ENCODE data around the gene IMMP2L.

Gene IMMP2L

DNA sequence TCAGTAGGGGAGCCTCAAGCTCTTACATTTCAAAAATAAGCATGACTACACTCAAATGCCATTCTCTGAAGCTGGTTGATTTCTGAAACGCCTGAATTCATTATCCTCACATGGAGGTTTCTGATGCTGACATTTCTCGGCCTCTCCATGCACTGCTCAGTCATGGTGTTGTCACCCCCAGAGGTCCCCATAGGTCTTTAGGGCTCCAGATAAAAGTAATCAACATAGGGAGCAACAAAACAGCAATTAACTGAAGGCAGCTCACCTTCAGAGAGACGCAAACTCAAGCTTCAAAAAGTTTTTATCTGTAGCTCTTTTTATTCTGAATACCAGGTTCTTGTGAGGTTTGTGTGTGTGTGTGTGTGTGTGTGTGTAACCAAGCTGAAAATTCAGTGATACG, 694.5 kb downstream of the IMMP2L start:
- DNase-seq (ENCODE audit: low read depth) = no peak

DNA sequence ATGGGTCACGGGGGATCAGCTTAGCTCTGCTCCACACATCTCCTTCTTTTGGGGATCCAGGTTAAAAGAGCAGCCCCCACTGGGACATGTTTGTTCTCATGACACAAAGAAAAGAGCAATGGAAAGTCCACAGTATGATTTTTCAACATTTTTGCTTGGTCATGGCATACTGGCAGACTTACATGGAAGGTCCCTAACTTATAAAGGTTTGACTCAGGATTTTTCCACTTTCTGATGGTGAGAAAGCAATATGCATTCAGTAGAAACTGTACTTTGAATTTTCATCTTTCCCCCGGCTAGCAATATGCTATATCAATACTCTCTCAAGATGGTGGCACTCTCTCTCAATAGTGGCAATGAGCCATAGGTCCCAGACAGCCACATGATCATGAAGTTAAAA, 699.0 kb downstream of the IMMP2L start:
- no peak for DNase-seq (ENCODE audit: low read depth)

DNA sequence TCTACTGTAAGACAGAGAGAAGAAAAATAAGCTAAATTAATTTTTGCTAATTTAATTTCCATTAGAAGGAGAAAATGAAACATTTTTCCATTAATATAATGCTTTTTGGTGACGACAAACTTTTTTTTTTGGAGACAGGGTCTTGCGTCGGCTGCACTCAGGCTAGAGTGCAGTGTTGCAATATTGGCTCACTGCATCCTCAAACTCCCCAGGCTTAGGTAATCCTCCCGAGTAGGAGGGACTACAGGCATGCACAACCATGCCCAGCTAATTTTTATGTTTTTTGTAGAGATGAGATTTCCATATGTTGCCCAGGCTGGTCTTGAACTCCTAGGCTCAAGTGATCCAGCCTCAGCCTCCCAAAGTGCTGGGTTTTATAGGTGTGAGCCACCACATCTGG, 701.1 kb downstream of the IMMP2L start:
- no peak for DNase-seq (ENCODE audit: low read depth)

DNA sequence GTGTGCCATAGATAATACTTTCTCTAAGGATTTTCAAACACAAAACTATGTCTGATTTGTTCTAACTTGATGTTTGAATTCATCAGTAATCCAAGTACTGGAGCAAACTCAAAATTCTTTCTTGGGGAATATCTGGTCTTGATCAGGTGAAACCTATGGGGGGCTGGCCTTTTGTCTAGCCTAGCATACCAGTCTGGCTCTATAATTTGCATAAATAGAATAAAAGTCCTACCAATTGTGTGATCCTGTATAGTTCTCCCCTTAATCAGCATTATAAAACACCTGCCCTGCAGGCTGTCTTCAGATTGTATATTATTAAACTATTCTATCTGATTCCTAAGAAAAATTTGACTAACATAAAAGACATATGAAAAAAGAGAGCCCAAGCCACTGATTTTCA, 705.2 kb downstream of the IMMP2L start:
- DNase-seq (ENCODE audit: low read depth) = no peak

DNA sequence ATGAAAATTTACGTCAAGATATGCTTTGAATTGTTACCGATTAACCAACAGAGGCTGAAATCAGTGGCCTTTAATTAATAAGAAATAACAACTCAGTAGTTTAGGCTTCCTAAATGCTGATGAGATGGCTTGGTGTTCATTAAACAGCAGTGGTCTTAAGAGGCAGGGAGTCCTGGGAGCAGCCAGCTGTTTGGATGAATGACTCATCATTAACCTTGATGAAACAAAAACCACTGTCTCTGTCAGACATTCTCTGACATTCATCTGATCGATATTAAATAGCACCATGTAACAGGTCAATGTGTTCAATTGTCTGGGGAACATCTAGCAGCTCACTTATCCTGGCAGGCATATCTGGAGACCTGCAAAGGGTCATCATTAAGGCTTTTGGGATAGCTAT, 705.6 kb downstream of the IMMP2L start:
- peak; percentile 23 for DNase-seq (ENCODE audit: low read depth)

DNA sequence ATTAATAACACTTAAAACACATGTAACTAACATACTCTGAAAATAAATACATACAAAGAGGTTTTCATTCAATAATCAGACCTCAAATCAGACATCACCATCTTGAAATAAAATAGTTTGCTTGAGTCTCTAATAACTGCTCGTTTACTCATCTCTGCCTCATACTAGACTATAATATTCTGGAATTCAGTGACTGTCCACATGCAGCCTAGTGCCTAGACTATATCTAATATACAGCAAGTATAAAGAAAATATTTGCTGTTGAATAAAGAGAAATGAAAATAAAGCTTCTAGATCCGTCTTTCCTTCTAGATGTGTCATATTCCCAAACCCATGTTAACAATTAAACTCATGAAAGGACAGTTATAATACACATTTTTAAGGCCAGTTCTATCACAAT, 707.6 kb downstream of the IMMP2L start:
- peak; percentile 65 for DNase-seq (ENCODE audit: low read depth)

DNA sequence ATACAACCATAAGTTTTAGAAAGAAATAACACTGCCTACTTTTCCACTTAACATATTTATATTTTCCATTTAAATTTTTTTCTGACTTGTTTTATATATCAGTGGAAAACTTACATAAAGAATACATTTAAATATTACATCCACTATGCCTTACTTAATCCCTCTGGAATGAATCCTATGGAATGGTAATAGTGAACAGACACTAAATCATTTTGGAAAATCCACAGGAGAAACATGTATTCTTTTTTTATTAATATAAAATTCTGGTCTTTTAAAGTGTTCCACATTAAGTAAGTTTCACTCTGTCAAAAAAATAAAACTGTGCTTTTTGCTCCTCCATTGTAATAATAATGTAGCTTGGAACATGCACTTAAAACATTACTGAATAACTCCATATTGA, 708.1 kb downstream of the IMMP2L start:
- DNase-seq (ENCODE audit: low read depth) = no peak

DNA sequence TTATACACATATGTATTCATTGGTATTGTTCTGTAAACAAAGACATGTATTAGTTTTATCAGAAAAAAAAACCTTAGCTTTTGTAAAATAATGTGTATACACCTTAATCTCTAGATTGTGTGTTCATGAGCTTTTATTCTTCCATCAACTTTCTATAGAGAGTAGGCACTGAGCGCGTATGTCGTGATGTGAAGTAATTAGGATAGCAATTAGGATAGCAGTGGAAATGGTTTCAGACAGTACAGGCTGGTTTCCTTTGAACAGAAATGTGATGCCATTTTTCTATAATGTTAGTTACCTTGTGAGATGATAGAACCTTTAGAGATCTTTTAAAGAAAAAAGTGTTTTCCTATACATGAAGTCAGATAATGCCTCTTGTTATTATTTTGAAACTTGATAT, 709.0 kb downstream of the IMMP2L start:
- DNase-seq (ENCODE audit: low read depth) = no peak

DNA sequence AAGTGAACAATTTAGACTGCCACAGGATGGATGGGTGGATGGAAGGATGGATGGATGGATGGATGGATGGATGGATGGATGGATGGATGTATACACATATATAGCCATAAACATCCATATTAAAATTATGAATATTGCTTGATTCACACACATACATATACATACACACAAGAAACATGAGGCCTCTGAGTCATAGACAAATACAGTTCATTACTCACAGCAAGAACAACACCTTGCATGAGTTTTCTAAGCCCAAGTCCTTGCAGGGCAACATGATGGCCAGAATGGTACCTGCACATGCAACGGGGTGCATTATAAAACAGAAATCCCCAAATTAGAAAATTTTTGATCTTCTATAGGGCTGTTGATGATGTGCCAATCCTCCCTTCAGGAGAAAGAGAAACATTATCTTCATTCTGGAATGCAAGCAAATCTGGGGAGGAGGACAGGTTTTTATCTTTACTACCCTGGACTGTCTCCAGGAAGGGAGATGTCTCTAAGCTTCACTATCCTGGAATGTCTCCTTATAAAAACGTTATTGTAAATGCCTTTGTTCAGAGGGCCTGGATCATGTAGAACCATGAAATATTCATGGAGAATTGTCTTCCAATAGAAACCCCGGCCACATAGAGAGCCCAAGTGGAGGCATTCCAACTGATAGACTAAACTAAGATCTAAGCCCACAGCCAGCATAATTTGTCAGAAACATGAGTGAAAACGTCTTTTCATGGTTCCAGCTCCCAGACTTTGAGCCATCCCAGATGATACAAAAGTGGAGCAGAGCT, 709.9 kb downstream of the IMMP2L start:
- DNase-seq (ENCODE audit: low read depth) = peak; percentile 56

DNA sequence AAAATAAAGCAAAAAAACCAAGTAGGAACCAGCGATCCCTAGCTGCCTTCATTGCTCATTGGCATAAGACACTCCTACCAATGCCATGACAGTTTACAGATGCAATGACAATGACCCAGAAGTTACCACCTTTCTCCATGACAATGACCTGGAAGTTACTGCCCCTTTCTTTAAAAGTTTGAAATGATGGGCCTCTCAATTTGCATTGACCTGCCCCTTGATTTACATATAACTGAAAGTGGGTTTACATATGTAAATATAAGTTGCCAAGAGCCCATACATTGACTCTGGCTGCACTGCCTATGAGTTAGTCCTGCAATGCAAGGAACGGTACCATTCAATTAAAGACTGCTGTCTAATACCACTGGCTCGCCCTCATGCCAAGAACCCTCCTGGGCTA, 712.1 kb downstream of the IMMP2L start:
- DNase-seq (ENCODE audit: low read depth) = no peak

DNA sequence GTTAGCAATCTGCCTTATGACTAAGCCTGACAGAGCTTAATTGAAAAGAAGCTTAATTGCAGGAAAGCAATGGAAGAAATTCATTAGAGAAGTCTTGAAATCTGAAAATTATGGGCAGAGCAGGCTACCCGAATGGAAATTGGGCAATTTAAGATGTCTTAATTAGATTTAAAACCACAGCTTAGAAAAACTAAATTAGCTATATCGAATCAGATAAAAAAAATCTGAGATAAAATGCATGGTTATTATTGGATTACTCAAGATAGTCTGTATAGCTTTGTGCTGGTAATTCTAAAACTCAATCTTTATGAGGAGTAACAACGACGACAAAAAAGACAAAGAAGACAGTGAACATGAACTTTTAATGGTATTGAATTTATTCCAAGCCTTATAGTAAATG, 719.5 kb downstream of the IMMP2L start:
- no peak for DNase-seq (ENCODE audit: low read depth)

DNA sequence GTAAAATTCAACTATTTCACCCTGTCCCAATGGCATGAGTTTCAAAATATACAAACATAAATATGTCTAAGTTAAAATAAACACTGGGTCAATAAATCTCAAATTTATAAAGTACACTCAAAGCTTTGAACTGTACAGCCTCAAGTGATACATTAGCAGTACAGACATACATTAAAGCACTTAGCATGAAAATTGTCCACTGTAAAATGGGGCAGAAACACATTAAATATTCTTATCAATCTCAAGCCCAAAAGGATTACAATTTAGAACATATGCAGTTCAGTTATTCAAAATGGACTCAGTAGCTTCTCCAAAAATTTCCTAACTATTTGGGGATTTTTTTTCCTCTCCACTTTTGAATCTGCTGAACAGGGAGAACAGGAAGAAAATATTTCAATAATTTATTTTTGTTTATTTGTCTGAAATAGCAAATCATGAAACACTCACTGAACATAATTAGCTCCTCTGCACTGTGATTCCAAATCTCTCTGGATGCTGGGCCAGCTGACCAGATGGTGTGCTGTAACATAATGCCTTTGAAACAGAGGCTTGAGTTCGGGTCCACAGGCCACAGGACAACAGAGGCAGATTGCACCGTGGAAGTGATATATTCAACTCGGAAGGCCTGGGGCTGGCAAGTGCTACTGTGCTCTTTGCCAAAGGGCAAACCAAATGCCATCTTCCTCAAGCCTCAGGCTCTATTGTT, 720.3 kb downstream of the IMMP2L start:
- DNase-seq (ENCODE audit: low read depth) = peak; percentile 12

DNA sequence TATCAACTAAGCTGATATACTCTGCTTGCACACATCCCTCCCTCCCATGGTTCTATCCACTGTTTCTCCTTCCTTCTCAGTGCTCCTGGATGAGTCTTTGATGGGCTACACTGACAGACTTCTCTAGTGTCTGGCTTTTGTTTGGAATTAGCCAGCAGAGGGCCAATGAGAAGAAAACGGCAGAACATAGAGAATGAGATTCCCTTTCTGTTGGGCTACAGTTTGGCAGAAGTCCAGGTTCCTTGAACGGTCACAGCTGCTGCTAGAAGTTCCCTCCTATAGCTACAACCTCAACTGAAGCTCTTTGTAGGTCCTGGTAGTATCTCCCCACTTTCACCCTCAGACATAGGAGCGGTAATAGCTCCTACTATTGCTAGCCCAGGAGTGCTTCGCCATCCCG, 722.4 kb downstream of the IMMP2L start:
- DNase-seq (ENCODE audit: low read depth) = peak; percentile 43

DNA sequence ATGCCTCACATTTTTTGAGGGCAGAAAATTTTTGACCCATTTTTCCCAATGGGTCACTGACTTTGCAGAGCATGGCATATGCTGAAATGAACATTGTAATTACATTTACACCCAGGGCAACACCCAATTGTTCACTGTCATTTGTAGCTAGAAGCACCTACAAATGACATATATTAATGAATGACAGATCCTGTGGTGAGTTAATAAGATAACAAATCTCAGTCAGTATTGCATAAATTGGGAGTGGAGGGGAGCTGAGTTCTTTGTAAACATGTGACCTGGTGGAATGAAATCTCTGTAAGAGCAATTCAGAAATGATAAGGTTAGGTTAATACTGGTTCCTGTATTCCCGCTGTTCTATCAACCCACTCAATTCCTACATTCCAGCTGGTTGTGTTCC, 726.4 kb downstream of the IMMP2L start:
- no peak for DNase-seq (ENCODE audit: low read depth)

DNA sequence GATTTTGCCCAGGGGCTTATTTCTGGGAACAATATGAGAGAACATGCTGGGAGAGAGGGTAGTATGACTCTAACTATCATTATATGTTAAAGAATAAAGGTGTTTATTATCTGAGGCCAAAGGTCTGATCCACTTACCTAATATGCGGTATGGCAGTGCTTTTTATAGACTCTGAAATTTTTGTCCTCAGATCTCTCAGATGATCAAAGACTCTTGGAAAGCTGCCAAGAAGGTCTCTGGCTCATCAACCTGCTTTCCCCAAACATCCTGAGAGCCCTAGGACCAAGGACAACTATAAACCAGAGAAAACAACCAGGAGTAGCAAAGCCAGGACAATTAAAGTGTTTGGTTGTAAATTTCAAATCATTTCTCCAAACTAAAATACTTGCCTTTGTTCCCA, 727.1 kb downstream of the IMMP2L start:
- DNase-seq (ENCODE audit: low read depth) = peak; percentile 7

DNA sequence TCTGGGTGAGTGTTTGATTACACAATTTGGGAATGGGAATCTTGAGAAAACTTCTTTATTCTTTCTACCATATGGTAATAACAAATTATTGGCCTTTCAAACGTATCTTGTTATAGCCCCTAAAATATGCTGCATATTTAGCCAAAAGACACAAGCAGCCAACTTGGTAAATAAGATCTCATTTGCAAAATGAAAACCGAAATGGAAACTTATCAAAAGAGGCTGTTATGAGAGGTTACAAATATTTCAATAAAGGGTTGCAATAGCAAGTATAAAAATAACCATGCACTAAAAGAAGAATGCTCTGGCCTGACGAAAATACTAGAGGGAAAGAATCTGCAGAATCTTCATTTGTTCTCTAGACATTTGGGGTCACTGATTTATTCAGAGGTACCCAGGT, 730.9 kb downstream of the IMMP2L start:
- DNase-seq (ENCODE audit: low read depth) = no peak

DNA sequence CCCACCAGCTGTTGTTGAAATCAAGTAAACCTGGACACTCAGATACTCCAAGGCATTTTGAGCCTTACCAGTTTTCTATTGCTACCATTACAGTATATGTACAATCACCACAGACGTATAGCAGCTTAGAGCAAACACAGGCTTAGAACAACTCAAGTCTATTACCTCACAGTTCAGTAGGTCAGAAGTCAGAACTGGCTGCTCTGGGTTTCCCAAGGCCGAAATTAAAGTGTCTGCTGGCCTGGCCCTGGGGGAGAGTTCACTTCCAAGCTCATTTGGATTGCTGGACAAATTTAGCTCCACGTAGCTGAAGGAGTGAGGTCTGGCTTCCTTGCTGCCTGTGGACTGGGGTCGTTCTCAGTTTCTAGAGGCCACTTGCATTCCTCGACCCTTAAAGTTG, 731.5 kb downstream of the IMMP2L start:
- DNase-seq (ENCODE audit: low read depth) = no peak

DNA sequence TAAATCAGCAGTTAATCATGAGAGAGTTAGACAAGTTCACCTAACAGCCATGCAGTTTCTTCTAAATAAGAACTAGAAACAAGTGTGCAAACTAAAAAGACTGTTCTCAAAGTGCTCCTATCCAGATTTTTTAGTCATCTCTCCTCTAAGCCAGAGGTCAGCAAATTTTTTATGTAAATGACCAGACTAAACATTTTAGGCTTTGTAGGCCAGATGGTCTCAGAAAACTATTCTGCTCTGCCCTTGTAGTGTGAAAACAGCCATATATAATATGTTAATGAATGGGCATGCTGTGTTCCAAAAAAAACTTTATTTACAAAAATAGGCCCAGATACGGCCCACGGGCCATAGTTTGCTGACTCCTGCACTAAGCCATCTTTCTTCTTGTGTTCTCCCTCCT, 734.4 kb downstream of the IMMP2L start:
- DNase-seq (ENCODE audit: low read depth) = no peak

DNA sequence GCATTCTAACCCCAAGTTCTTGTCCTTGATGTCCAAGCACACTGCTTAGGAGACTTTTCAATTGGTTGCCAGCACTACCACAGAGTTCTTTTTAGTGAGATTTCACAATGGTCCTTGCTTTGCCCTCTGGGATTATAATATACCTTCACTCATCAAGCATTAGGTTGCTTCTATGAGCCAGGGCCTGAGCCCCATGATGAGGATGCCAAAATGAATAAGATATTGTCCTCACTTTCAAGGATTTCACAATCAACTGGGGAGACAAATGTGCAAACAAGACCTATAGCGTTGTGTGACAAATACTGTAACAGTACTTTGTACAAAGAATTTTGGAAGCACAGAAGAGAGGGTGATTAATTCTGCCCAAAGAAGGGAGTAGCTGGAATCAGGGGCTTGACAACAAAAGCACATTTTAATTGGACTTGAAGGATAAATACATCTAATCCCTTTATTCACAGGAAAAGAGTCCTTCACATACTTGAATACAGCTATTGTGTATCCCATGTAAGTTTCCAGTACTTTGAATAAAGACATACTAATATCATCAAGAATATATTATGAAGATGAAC, 734.9 kb downstream of the IMMP2L start:
- DNase-seq (ENCODE audit: low read depth) = no peak

DNA sequence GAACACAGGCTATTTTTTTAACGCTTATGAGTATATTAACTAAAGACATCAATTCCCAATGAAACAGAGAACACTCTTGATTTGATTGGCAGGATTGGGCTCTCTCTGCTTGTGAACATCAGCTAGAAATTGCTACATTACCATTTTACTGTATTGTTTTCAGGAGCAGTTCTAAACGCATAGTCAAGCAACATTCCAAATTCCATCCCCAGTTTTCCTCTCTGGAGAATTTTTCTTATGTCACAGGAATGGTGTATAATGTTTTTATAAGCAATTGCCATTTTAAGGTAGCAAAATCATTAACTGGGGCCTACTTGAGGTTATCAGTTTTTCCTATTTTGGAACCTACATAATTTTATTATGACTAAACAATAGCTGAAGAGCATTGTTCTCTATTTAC, 748.3 kb downstream of the IMMP2L start:
- peak; percentile 0 for DNase-seq (ENCODE audit: low read depth)

DNA sequence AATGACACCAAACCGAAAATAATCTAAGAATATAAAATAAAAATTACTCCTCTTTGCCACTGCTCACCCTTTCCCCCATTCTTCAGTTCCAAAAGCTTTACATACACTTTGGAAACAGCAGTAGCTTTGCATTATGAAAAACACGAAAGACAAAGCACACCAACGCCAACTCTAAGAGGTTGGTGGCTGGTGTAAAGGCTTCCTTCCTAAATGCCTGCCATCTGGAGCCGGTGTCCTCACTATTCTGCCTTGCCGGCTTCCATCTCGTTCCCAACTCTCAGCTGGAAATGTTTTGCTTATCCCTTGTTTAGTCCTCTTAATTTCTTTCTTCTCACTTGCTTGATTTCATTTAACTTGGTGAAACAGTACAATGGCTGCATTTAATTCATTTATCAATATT, 752.5 kb downstream of the IMMP2L start:
- no peak for DNase-seq (ENCODE audit: low read depth)

DNA sequence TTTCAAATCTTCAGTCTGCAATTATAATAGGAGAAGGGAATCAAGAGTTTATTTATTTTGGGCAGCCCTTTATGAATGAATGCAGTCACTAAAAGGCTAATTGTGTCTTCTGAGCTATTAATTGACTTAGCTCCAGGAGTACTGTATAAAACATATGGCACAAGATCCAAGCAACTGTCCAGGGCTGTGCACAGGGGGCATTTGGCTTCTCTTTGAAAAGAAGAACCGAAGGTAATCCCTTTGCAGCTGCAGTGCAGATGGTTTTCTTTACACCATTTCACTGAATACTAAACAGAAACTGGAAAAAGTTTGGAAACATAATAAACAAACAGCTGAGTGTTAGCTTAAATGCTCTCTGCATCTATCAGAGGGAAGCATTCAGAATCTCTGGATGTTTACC, 753.9 kb downstream of the IMMP2L start:
- no peak for DNase-seq (ENCODE audit: low read depth)

DNA sequence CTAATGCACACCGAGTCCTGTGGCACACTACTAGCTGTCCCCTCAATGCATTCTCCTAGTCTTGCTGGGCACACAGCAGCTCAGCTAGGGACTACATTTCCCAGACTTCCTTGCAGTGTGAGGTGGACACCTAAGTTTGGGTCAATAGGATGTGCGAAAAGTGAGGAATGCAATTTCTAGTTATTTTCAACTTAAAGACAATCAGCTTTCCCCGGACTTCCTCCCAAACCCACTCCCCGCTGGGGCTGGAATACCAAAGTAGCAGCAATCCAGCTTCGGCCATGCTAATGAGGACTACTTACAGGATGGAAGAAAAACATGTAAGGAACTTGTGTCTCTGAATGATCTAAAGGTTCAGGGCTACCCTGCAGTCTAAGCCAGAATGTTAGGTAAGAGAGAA, 757.8 kb downstream of the IMMP2L start:
- DNase-seq (ENCODE audit: low read depth) = no peak

Data from EH (cell line).